OCI-LY1 (cell line): ENCODE results near the gene DCTN3.

Source experiments
- EZH2 ChIP-seq: fragments of 200-600 bp; sonication (generic), shearing (Covaris generic); IDR thresholded peaks from 2 replicates; pipeline ENCODE4 v1.8.0; 2017; ENCODE audit warnings: borderline replicate concordance, mixed run types, mild to moderate bottlenecking, antibody characterized with exemption, low read length, moderate library complexity, mixed read lengths
- TF ChIP-seq, protein P1 (sequence below): fragments of 200-600 bp; sonication (generic), shearing (Covaris generic); IDR thresholded peaks from 2 replicates; pipeline ENCODE4 v1.5.1; 2017; ENCODE audit warnings: mild to moderate bottlenecking, antibody characterized with exemption, low read length, moderate library complexity, mixed read lengths

DNA sequence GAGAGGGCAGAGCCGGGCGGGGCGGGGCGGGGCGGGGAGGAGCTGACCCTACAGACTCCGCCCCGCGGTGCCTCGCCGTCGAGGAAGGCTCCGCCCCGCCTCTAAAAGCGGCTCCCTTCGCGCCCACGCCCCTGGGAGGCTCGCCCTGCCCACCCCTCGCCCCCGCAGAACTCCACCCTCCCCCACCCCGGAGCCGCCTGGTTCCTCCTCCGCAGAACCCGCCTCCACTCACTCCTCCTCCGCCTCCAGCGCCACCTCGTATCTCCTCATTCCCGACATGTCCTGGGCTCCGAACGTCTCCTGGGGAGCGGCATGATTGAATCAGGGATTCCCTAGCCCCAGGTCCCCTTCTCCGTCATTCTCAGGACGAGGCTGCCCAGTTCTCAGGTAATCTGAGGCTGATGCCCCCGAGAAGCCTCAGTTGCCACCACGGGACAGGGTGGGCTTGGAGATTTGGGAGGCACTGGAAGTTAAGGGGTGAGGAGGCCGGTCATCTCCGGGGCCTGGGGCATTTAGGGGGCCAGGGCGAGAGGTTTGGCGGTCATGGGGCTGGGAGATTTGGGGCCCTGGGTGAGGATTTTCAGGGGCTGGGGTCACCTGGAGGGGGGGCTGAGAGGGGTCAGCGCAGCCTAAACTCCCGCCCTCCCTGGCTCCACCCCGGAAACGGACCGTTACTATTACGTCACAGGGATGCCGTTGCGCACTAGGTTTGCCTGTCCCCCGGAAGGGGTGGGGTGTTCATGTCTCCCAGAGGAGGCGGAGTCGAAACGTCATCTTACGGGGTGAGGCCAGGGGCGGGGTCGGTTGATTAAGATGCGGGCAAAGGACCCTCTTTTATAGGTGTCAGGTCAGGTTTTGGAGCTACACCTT is 45.3 kb upstream of the DCTN3 start:
- TF ChIP-seq, protein P1, sequence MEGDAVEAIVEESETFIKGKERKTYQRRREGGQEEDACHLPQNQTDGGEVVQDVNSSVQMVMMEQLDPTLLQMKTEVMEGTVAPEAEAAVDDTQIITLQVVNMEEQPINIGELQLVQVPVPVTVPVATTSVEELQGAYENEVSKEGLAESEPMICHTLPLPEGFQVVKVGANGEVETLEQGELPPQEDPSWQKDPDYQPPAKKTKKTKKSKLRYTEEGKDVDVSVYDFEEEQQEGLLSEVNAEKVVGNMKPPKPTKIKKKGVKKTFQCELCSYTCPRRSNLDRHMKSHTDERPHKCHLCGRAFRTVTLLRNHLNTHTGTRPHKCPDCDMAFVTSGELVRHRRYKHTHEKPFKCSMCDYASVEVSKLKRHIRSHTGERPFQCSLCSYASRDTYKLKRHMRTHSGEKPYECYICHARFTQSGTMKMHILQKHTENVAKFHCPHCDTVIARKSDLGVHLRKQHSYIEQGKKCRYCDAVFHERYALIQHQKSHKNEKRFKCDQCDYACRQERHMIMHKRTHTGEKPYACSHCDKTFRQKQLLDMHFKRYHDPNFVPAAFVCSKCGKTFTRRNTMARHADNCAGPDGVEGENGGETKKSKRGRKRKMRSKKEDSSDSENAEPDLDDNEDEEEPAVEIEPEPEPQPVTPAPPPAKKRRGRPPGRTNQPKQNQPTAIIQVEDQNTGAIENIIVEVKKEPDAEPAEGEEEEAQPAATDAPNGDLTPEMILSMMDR: no peak
- no peak for TF ChIP-seq EZH2
